SU-DHL-6 (cell line): ENCODE results near the gene VWA5A.

Experiments
- H2AFZ ChIP-seq: fragments of 200-600 bp; sonication (generic); 2 replicates; pipeline ENCODE4 v1.6.1; 2014; ENCODE audit warnings: low read depth, mild to moderate bottlenecking, moderate library complexity, mixed read lengths, antibody characterized with exemption, low read length; ENCODE audit not compliant: severe bottlenecking
- H3F3A ChIP-seq: fragments of 200-600 bp; shearing (Covaris generic); 2 replicates; pipeline ENCODE4 v1.6.0; 2016; ENCODE audit warnings: antibody characterized with exemption, mild to moderate bottlenecking; ENCODE audit not compliant: insufficient read depth
- H3K27ac ChIP-seq: fragments of 200-600 bp; sonication (generic); 2 replicates; pipeline ENCODE4 v1.5.1; 2016; ENCODE audit warnings: low read depth, mild to moderate bottlenecking, low read length, moderate library complexity, mixed read lengths
- H3K27me3 ChIP-seq: fragments of 200-600 bp; sonication (generic), shearing (Covaris generic); 2 replicates; pipeline ENCODE4 v1.6.0; 2014; ENCODE audit warnings: mild to moderate bottlenecking, low read length
- H3K36me3 ChIP-seq: fragments of 200-600 bp; sonication (generic); 2 replicates; pipeline ENCODE4 v1.6.1; 2014; ENCODE audit warnings: mild to moderate bottlenecking, low read length, mixed read lengths
- H3K4me2 ChIP-seq: fragments of 300-600, 200-600 bp; shearing (Covaris generic), sonication (generic); 2 replicates; pipeline ENCODE4 v1.6.0; 2014; ENCODE audit warnings: low read length, low read depth, mild to moderate bottlenecking; ENCODE audit not compliant: poor library complexity, severe bottlenecking
- H3K4me3 ChIP-seq: fragments of 200-600 bp; sonication (generic); 2 replicates; pipeline ENCODE4 v1.5.1; 2014; ENCODE audit warnings: antibody characterized with exemption, low read length, mild to moderate bottlenecking, mixed read lengths; ENCODE audit not compliant: insufficient read depth, poor library complexity, severe bottlenecking
- H3K79me2 ChIP-seq: fragments of 200-600 bp; sonication (generic); 2 replicates; pipeline ENCODE4 v1.6.1; 2014; ENCODE audit warnings: mild to moderate bottlenecking, low read length, moderate library complexity; ENCODE audit not compliant: insufficient read depth
- H3K9ac ChIP-seq: fragments of 200-600 bp; sonication (generic); 2 replicates; pipeline ENCODE4 v1.7.0; 2014; ENCODE audit warnings: mild to moderate bottlenecking, low read length
- H3K9me2 ChIP-seq: fragments of 200-600 bp; sonication (generic); replicated peaks from 2 replicates; pipeline ENCODE4 v1.6.1; 2014; ENCODE audit warnings: low read length; ENCODE audit not compliant: insufficient read depth
- H3K9me3 ChIP-seq: fragments of 200-600 bp; sonication (generic); 2 replicates; pipeline ENCODE4 v1.6.1; 2014; ENCODE audit warnings: low read length, mixed read lengths; ENCODE audit not compliant: insufficient read depth
- H4K20me1 ChIP-seq: fragments of 200-600 bp; sonication (generic); 2 replicates; pipeline ENCODE4 v1.6.1; 2014; ENCODE audit warnings: low read depth, mild to moderate bottlenecking, antibody characterized with exemption, low read length, moderate library complexity, mixed read lengths
- CTCF ChIP-seq: fragments of 200-600 bp; sonication (generic); IDR thresholded peaks from one replicate; pipeline ENCODE4 v1.5.1; 2017; ENCODE audit warnings: antibody characterized with exemption, mild to moderate bottlenecking, low read length, moderate library complexity; ENCODE audit not compliant: insufficient read depth, poor library complexity, severe bottlenecking
- EZH2phosphoT487 ChIP-seq: fragments of 200-600 bp; sonication (generic), shearing (Covaris generic); conservative IDR thresholded peaks from 2 replicates; pipeline ENCODE4 v1.6.1; 2018; ENCODE audit warnings: mild to moderate bottlenecking, antibody characterized with exemption, low read length, moderate library complexity, mixed read lengths

VWA5A gene

GRCh38 chr11:124074554-124074953 lies 40.7 kb upstream of the VWA5A start:
- H4K20me1 ChIP-seq: no peaks in the 10 kb centered on the region
- no peaks in the 10 kb centered on the region for H3K9me2 ChIP-seq
- no peaks in the 10 kb centered on the region for H3F3A ChIP-seq
- H2AFZ ChIP-seq: no peak overlapping the region
- H3K4me2 ChIP-seq: no peak overlapping the region
- no peak overlapping the region for H3K4me3 ChIP-seq
- no peak overlapping the region for H3K9ac ChIP-seq
- H3K36me3 ChIP-seq: no peaks in the 10 kb centered on the region
- no peaks in the 10 kb centered on the region for H3K79me2 ChIP-seq
- no peak overlapping the region for H3K27ac ChIP-seq
- no peak for TF ChIP-seq EZH2phosphoT487
- TF ChIP-seq CTCF: no peak
- H3K27me3 ChIP-seq: no peaks in the 10 kb centered on the region
- no peaks in the 10 kb centered on the region for H3K9me3 ChIP-seq

- no peak overlapping the region for H3K9ac ChIP-seq
- no peak overlapping the region for H3K27ac ChIP-seq
- no peaks in the 10 kb centered on the region for H3K36me3 ChIP-seq
- H2AFZ ChIP-seq: no peak overlapping the region
- H3K4me2 ChIP-seq: no peak overlapping the region
- no peaks in the 10 kb centered on the region for H3K27me3 ChIP-seq
- H3F3A ChIP-seq: no peaks in the 10 kb centered on the region
- no peaks in the 10 kb centered on the region for H3K9me3 ChIP-seq
- H3K9me2 ChIP-seq: no peaks in the 10 kb centered on the region
- H4K20me1 ChIP-seq: no peaks in the 10 kb centered on the region
- TF ChIP-seq EZH2phosphoT487 (no peak), CTCF (no peak)
- H3K79me2 ChIP-seq: no peaks in the 10 kb centered on the region
- H3K4me3 ChIP-seq: no peak overlapping the region
Measured at GRCh38 chr11:124075492-124075840, 39.8 kb upstream of the VWA5A start.

GRCh38 chr11:124075841-124076651 lies 39.2 kb upstream of the VWA5A start:
- TF ChIP-seq CTCF: no peak
- TF ChIP-seq EZH2phosphoT487: no peak
- Histone ChIP-seq H3K4me3 (no peak overlapping the region), H3K79me2 (no peaks in the 10 kb centered on the region), H3K27ac (no peak overlapping the region), H3K4me2 (no peak overlapping the region), H3F3A (no peaks in the 10 kb centered on the region), H3K27me3 (no peaks in the 10 kb centered on the region), H4K20me1 (no peaks in the 10 kb centered on the region), H2AFZ (no peak overlapping the region), H3K9ac (no peak overlapping the region), H3K36me3 (no peaks in the 10 kb centered on the region), H3K9me2 (no peaks in the 10 kb centered on the region), H3K9me3 (no peaks in the 10 kb centered on the region)
